GM21526 (cell line): ENCODE data around the gene HPD.
A peak's percentile ranks its signal among the peaks of the same experiment; 100 is the strongest.

Source experiments
- ATAC-seq: cut with Tn5 transposase; IDR thresholded peaks from one replicate; pipeline ENCODE4 v1.9.1; 2021; ENCODE audit warnings: moderate library complexity; ENCODE audit not compliant: unreplicated experiment, low FRiP score

The HPD gene

GRCh38 chr12:121789800-121790728 lies 68.6 kb downstream of the HPD start:
- peak; percentile 39 for ATAC-seq
